ENCODE results near the gene LSM7. TPM values are rescaled to one million over a fixed set of nuclear protein-coding genes. Genes with fewer than 3 reads are reported as not detected.

LSM7 gene
- polyA plus RNA-seq, 1 donor from 2014 or later: 550 TPM

GRCh38 chr19:2355168-2356035 is 27.0 kb upstream of the LSM7 start:
- H3K27ac ChIP-seq (ENCODE audit: low read length): no peak overlapping the region
- no peaks in the 10 kb centered on the region for H3K9me3 ChIP-seq (ENCODE audit: low read length)
- no peak overlapping the region for H2AFZ ChIP-seq (ENCODE audit: low read depth, low read length)
- no peaks in the 10 kb centered on the region for H3K79me2 ChIP-seq (replicated peaks; ENCODE audit: insufficient read depth, low read length)
- no peaks in the 10 kb centered on the region for H3K27me3 ChIP-seq (ENCODE audit: insufficient read depth, low read depth, low read length)
- no peaks in the 10 kb centered on the region for H4K20me1 ChIP-seq (ENCODE audit: insufficient read depth)
- no peak overlapping the region for H3K4me3 ChIP-seq (ENCODE audit: low read length)
- H3F3A ChIP-seq (ENCODE audit: insufficient read depth, low read length, poor library complexity, severe bottlenecking): no peaks in the 10 kb centered on the region
- H3K36me3 ChIP-seq (ENCODE audit: insufficient read depth, low read length): no peaks in the 10 kb centered on the region
- TF ChIP-seq RAD21 (conservative IDR thresholded peaks at IDR 0.05) (no peak), TAF1 (IDR thresholded peaks at IDR 0.05; ENCODE audit: low read depth) (no peak), REST (IDR thresholded peaks at IDR 0.05; ENCODE audit: borderline replicate concordance) (no peak), EP300 (conservative IDR thresholded peaks at IDR 0.05; ENCODE audit: poor library complexity, severe bottlenecking) (no peak), SMC3 (conservative IDR thresholded peaks at IDR 0.05; ENCODE audit: poor library complexity) (no peak), MXI1 (conservative IDR thresholded peaks at IDR 0.05; ENCODE audit: poor library complexity, severe bottlenecking) (no peak), CTCF (IDR thresholded peaks at IDR 0.05; ENCODE audit: poor library complexity, severe bottlenecking) (no peak), POLR2AphosphoS5 (IDR thresholded peaks at IDR 0.05) (no peak), EZH2 (IDR thresholded peaks at IDR 0.05; ENCODE audit: borderline replicate concordance, insufficient read depth, low read length, poor library complexity, severe bottlenecking) (no peak)
- H3K9me2 ChIP-seq (ENCODE audit: insufficient read depth, low read length): no peaks in the 10 kb centered on the region
- no peak overlapping the region for H3K9ac ChIP-seq (ENCODE audit: low read length)
- no peak overlapping the region for H3K4me2 ChIP-seq (ENCODE audit: low read length)

- no peaks in the 10 kb centered on the region for H3K27me3 ChIP-seq (ENCODE audit: insufficient read depth, low read depth, low read length)
- no peaks in the 10 kb centered on the region for H3K9me3 ChIP-seq (ENCODE audit: low read length)
- H3K36me3 ChIP-seq (ENCODE audit: insufficient read depth, low read length): no peaks in the 10 kb centered on the region
- H3K9ac ChIP-seq (ENCODE audit: low read length): no peak overlapping the region
- no peaks in the 10 kb centered on the region for H3F3A ChIP-seq (ENCODE audit: insufficient read depth, low read length, poor library complexity, severe bottlenecking)
- H3K79me2 ChIP-seq (replicated peaks; ENCODE audit: insufficient read depth, low read length): no peaks in the 10 kb centered on the region
- no peak for TF ChIP-seq EP300 (conservative IDR thresholded peaks at IDR 0.05; ENCODE audit: poor library complexity, severe bottlenecking)
- no peak for TF ChIP-seq CTCF (IDR thresholded peaks at IDR 0.05; ENCODE audit: poor library complexity, severe bottlenecking)
- no peak for TF ChIP-seq EZH2 (IDR thresholded peaks at IDR 0.05; ENCODE audit: borderline replicate concordance, insufficient read depth, low read length, poor library complexity, severe bottlenecking)
- no peak for TF ChIP-seq SMC3 (conservative IDR thresholded peaks at IDR 0.05; ENCODE audit: poor library complexity)
- no peak for TF ChIP-seq MXI1 (conservative IDR thresholded peaks at IDR 0.05; ENCODE audit: poor library complexity, severe bottlenecking)
- TF ChIP-seq TAF1 (IDR thresholded peaks at IDR 0.05; ENCODE audit: low read depth): no peak
- TF ChIP-seq REST (IDR thresholded peaks at IDR 0.05; ENCODE audit: borderline replicate concordance): no peak
- H3K27ac ChIP-seq (ENCODE audit: low read length): no peak overlapping the region
- H4K20me1 ChIP-seq (ENCODE audit: insufficient read depth): no peaks in the 10 kb centered on the region
- no peak overlapping the region for H2AFZ ChIP-seq (ENCODE audit: low read depth, low read length)
- H3K4me2 ChIP-seq (ENCODE audit: low read length): no peak overlapping the region
- no peak overlapping the region for H3K4me3 ChIP-seq (ENCODE audit: low read length)
- no peaks in the 10 kb centered on the region for H3K9me2 ChIP-seq (ENCODE audit: insufficient read depth, low read length)
These were observed 26.3 kb upstream of the LSM7 start for GRCh38 chr19:2354670-2355069.

All from neural cell (in vitro differentiated cells).